ENCODE measurements around the gene STAMBP. TPM values are rescaled to one million over a fixed set of nuclear protein-coding genes. Genes with fewer than 3 reads are reported as not detected.

Gene STAMBP
- total RNA-seq, 4 donors from 2014 or later: 30.5 to 49.1 (median 36.6) TPM

DNA sequence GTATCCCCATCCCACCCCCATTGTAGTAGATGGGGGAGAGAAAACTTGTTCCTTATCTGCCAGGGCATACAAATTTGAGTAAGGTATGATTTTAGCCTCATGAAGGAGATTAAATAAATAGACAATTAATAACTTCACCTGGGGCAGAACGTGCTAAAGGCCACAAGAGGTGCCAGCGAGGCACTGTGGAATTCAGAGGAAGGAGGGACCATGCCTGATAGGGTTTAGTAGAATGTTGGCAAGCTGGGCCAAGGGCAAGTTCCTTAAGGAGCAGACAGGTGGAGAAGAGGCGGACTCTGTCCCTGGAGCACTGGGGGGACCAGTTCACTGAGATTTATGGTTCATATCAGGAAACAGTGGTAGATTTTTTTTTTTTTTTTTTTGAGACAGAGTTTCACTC lies 22.5 kb downstream of the STAMBP start:
- no peak overlapping the region for H3K4me3 ChIP-seq (ENCODE audit: low read depth, poor library complexity, severe bottlenecking)
- 65 to 69% methylated on average over 3 of the region's 3 CpGs for WGBS, 2 donors
- no peak for DNase-seq (ENCODE audit: low spot score in 2 of 2)
- intact Hi-C loops (cut with DNase I; ENCODE audit: low total_unique reads): no loop called here
- TF ChIP-seq CTCF (IDR thresholded peaks at IDR 0.05) (no peak), POLR2A (IDR thresholded peaks at IDR 0.05) (no peak)

DNA sequence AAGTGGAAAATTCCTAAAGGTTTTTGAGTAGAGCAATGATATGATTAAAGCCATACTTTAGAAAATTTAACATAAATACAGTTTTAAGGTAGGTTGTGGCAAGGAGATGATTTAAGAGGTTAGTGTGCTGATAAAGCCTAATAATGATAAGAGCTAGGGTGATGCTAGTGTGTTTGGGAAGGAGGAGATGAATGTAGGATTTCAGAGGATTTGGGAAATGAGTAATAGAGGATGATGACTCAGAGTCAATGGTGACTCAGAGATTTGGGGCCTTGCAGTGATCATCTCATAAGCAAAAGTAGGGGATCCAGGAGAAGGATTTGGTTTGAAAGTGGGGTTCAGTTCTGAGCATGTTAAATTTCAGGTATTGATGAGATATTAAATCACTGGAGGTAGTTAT lies 23.3 kb downstream of the STAMBP start:
- no peak for TF ChIP-seq POLR2A (IDR thresholded peaks at IDR 0.05)
- intact Hi-C loops (cut with DNase I; ENCODE audit: low total_unique reads): no loop called here
- no peak overlapping the region for H3K4me3 ChIP-seq (ENCODE audit: low read depth, poor library complexity, severe bottlenecking)
- DNase-seq (ENCODE audit: low spot score in 2 of 2): no peak

DNA sequence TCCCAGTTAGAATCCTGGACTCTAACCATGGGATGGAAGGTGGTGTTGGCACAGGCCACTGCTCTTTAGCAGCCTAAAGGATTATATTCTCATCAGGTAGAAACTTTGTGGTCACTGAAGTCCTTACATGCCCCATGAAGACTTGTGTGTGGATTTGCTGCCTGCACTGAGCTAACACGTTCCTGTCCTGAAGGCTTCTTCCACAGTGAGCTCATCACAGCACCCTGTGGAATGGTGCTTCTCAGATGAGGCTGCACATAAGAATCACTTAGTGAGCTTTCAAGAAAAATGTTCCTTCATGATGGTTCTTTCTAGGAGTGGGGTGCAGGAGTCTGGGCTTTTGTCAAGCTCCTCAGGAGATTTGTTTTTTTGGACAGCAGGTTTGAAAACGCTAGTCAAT lies 26.8 kb downstream of the STAMBP start:
- intact Hi-C loops (cut with DNase I; ENCODE audit: low total_unique reads): no loop called here
- no peak for DNase-seq (ENCODE audit: low spot score in 2 of 2)
- H3K4me3 ChIP-seq (ENCODE audit: low read depth, poor library complexity, severe bottlenecking): no peak overlapping the region
- WGBS, 2 donors: 80 to 81% methylated on average over 2 of the region's 2 CpGs
- no peak for TF ChIP-seq CTCF (IDR thresholded peaks at IDR 0.05)
- no peak for TF ChIP-seq POLR2A (IDR thresholded peaks at IDR 0.05)

DNA sequence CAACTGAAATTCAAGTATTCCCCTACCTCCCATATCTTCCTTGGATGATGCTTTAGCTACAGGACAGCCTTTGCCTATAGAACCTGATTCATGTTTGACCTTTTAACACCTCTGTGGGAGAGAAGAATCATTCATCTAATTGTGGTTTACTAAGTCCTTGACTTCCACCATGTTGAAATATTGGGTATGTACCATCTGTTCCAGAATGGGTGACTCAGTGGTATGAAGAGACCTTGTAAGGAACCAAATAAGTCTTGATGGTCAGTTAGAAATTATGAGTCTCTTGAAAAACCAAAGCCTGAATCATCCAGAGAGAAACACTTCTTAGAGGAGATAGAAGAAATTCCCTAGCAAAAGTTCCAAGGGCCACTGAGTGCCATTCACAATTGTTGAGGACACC lies 27.5 kb downstream of the STAMBP start:
- TF ChIP-seq CTCF (IDR thresholded peaks at IDR 0.05): no peak
- TF ChIP-seq POLR2A (IDR thresholded peaks at IDR 0.05): no peak
- intact Hi-C loops (cut with DNase I; ENCODE audit: low total_unique reads): no loop called here
- H3K4me3 ChIP-seq (ENCODE audit: low read depth, poor library complexity, severe bottlenecking): no peak overlapping the region
- no peak for DNase-seq (ENCODE audit: low spot score in 2 of 2)

GRCh38 chr2:73859721-73860586 lies 31.2 kb downstream of the STAMBP start:
- H3K4me3 ChIP-seq (ENCODE audit: low read depth, poor library complexity, severe bottlenecking): no peak overlapping the region
- DNase-seq (ENCODE audit: low spot score in 2 of 2): no peak
- 91 to 94% methylated on average over 6 of the region's 6 CpGs for whole genome bisulfite sequencing, 2 donors
- TF ChIP-seq CTCF (IDR thresholded peaks at IDR 0.05): no peak
- no peak for TF ChIP-seq POLR2A (IDR thresholded peaks at IDR 0.05)
- intact Hi-C loops (cut with DNase I; ENCODE audit: low total_unique reads): no loop called here

GRCh38 chr2:73862987-73863386 lies 34.2 kb downstream of the STAMBP start:
- no peak overlapping the region for H3K4me3 ChIP-seq (ENCODE audit: low read depth, poor library complexity, severe bottlenecking)
- no peak for DNase-seq (ENCODE audit: low spot score in 2 of 2)
- 77 to 84% methylated on average over 2 of the region's 2 CpGs for WGBS, 2 donors
- TF ChIP-seq CTCF (IDR thresholded peaks at IDR 0.05): no peak
- TF ChIP-seq POLR2A (IDR thresholded peaks at IDR 0.05): no peak
- intact Hi-C loops (cut with DNase I; ENCODE audit: low total_unique reads): no loop called here
